SH-SY5Y (cell line): ENCODE data around the gene RBMS3.

Experiments
- GATA2 ChIP-seq: IDR thresholded peaks from 2 replicates; pipeline ENCODE4 v1.6.1; 2011; ENCODE audit warnings: mild to moderate bottlenecking, low read depth, low read length
- GATA3 ChIP-seq: IDR thresholded peaks from 2 replicates; pipeline ENCODE4 v1.6.1; 2011; ENCODE audit warnings: low read depth, mild to moderate bottlenecking, low read length, moderate library complexity

DNA sequence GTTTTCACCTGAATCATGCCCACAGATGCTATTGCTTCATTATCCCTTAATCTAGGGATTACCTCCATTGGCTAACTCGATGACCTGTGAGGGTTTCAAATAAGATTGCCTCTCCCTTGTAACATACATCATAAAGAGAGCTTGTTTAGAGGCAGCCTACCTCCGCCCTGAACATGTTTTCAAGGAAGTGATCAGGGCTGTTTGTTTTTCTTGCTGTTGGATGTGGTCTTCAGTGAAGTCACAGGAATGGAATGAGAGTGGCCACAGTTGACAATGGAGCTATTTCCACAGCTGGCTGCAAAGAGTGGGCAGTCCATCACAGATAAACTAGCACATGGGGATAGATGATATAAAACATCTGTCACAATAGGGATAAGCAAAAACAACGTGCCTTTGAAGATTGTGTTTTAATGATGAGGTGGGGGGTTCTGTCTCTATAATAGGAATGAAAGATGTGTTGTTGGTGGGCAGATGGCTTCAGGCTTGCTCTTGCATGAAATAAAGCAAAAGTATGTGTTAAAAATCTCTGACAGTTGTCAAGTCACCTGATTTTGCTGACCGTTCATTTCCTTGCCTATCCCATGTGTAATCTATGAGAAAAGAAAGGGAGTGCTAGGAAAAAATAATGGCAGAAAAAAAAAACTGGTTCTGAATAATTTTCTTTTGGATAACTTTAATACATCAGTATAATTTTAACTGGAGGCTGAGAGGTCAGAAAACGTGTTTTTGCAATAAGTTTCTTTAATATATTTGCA is 642.3 kb downstream of the RBMS3 start:
- TF ChIP-seq GATA2 (peak; percentile 24; the same call in 1 of the 2 replicates), GATA3 (no peak)
